ENCODE results near the gene CDC14A.

The CDC14A gene

GRCh38 chr1:100438789-100439188 is 86.5 kb downstream of the CDC14A start:
- Histone ChIP-seq H3K9me2 (replicated peaks; ENCODE audit: insufficient read depth, low read length) (no peaks in the 10 kb centered on the region), H4K20me1 (ENCODE audit: low read depth, low read length) (no peaks in the 10 kb centered on the region), H3K4me3 (ENCODE audit: insufficient read depth, low read length, poor library complexity, severe bottlenecking) (no peak overlapping the region), H3K79me2 (ENCODE audit: insufficient read depth, low read length) (no peaks in the 10 kb centered on the region), H3F3A (ENCODE audit: insufficient read depth) (no peaks in the 10 kb centered on the region), H2AFZ (ENCODE audit: low read depth, low read length, severe bottlenecking) (no peak overlapping the region), H3K27me3 (ENCODE audit: low read length) (no peaks in the 10 kb centered on the region), H3K27ac (ENCODE audit: low read depth, low read length) (no peak overlapping the region), H3K4me2 (ENCODE audit: low read depth, low read length, poor library complexity, severe bottlenecking) (no peak overlapping the region), H3K9me3 (ENCODE audit: insufficient read depth, low read length) (no peaks in the 10 kb centered on the region), H3K36me3 (ENCODE audit: low read length) (no peaks in the 10 kb centered on the region), H3K9ac (ENCODE audit: low read length) (no peak overlapping the region)
- TF ChIP-seq CTCF (IDR thresholded peaks at IDR 0.05; ENCODE audit: insufficient read depth, low read length, poor library complexity, severe bottlenecking) (no peak), EZH2phosphoT487 (conservative IDR thresholded peaks at IDR 0.05; ENCODE audit: low read length) (no peak)

DNA sequence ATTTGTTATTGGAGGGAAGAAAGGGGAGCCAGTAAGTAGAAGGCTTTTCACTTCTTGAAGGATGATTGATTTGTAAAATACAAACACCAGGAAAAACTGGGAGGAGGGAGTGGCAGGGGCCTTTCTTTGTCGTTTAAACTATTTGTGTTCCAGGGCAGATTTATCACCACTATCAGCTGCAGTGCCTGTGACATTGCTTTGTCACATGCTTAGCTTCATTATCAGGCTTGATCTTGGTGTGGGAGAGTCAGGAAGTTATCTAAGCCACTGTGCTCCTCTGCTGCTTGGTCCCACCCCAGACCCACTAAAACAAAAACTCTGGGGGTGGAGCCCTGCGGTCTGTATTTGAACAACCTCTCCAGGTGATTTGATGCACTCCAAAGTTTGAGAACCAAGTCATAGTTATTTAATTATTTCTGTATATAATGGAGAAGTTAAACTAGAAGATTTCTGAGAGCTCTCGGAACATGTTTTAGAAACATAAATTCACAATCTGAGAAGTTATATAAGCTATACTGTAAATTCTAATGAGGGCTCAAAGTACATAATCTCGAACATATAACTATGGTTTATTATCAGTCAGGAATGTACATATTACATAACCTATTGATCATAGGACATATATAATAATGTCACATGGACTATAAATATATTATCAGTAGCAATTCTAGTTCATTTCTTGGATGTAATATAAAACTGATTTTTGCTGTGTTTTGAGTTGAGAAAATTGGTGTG is 87.9 kb downstream of the CDC14A start:
- no peaks in the 10 kb centered on the region for H3K9me3 ChIP-seq (ENCODE audit: insufficient read depth, low read length)
- no peaks in the 10 kb centered on the region for H3F3A ChIP-seq (ENCODE audit: insufficient read depth)
- no peak overlapping the region for H3K4me2 ChIP-seq (ENCODE audit: low read depth, low read length, poor library complexity, severe bottlenecking)
- TF ChIP-seq CTCF (IDR thresholded peaks at IDR 0.05; ENCODE audit: insufficient read depth, low read length, poor library complexity, severe bottlenecking): no peak
- TF ChIP-seq EZH2phosphoT487 (conservative IDR thresholded peaks at IDR 0.05; ENCODE audit: low read length): no peak
- no peak overlapping the region for H3K9ac ChIP-seq (ENCODE audit: low read length)
- no peaks in the 10 kb centered on the region for H3K27me3 ChIP-seq (ENCODE audit: low read length)
- no peak overlapping the region for H3K4me3 ChIP-seq (ENCODE audit: insufficient read depth, low read length, poor library complexity, severe bottlenecking)
- no peaks in the 10 kb centered on the region for H3K36me3 ChIP-seq (ENCODE audit: low read length)
- H4K20me1 ChIP-seq (ENCODE audit: low read depth, low read length): no peaks in the 10 kb centered on the region
- H2AFZ ChIP-seq (ENCODE audit: low read depth, low read length, severe bottlenecking): no peak overlapping the region
- H3K79me2 ChIP-seq (ENCODE audit: insufficient read depth, low read length): no peaks in the 10 kb centered on the region
- H3K27ac ChIP-seq (ENCODE audit: low read depth, low read length): no peak overlapping the region
- no peaks in the 10 kb centered on the region for H3K9me2 ChIP-seq (replicated peaks; ENCODE audit: insufficient read depth, low read length)

GRCh38 chr1:100441146-100441545 is 88.8 kb downstream of the CDC14A start:
- Histone ChIP-seq H2AFZ (ENCODE audit: low read depth, low read length, severe bottlenecking) (no peak overlapping the region), H3K9me3 (ENCODE audit: insufficient read depth, low read length) (no peaks in the 10 kb centered on the region), H3K9me2 (replicated peaks; ENCODE audit: insufficient read depth, low read length) (no peaks in the 10 kb centered on the region), H3K79me2 (ENCODE audit: insufficient read depth, low read length) (no peaks in the 10 kb centered on the region), H3K36me3 (ENCODE audit: low read length) (no peaks in the 10 kb centered on the region), H3K9ac (ENCODE audit: low read length) (no peak overlapping the region), H3F3A (ENCODE audit: insufficient read depth) (no peaks in the 10 kb centered on the region), H3K27me3 (ENCODE audit: low read length) (no peaks in the 10 kb centered on the region), H4K20me1 (ENCODE audit: low read depth, low read length) (no peaks in the 10 kb centered on the region), H3K4me3 (ENCODE audit: insufficient read depth, low read length, poor library complexity, severe bottlenecking) (no peak overlapping the region), H3K27ac (ENCODE audit: low read depth, low read length) (no peak overlapping the region), H3K4me2 (ENCODE audit: low read depth, low read length, poor library complexity, severe bottlenecking) (no peak overlapping the region)
- TF ChIP-seq CTCF (IDR thresholded peaks at IDR 0.05; ENCODE audit: insufficient read depth, low read length, poor library complexity, severe bottlenecking) (no peak), EZH2phosphoT487 (conservative IDR thresholded peaks at IDR 0.05; ENCODE audit: low read length) (no peak)
